WTC11 (cell line): Measurements from ENCODE around the gene RACGAP1. TPM values are rescaled to one million over a fixed set of nuclear protein-coding genes. Genes with fewer than 3 reads are reported as not detected.

Experiments used
- ATAC-seq: fragments of 200-7000 bp; cut with Tn5 transposase; 2 replicates; pipeline ENCODE4 v1.10.0; 2021; ENCODE audit warnings: mild to moderate bottlenecking, moderate library complexity
- CTCF ChIA-PET: fragments of 300-600 bp; sonication (Branson Sonifier 250); formaldehyde crosslinking; loops from one replicate; lab custom pipeline; 2021; ENCODE audit warnings: antibody characterized with exemption; lab: Charles Lee
- POLR2A ChIA-PET: fragments of 350-600 bp; sonication (Branson Sonifier 250); formaldehyde crosslinking; loops from one replicate; lab custom pipeline; 2021; ENCODE audit warnings: antibody characterized with exemption; lab: Charles Lee
- DNase-seq: peaks from one replicate; pipeline ENCODE4 v3.0.0; 2021; ENCODE audit warnings: low spot score
- H3K27ac Mint-ChIP-seq: 2 replicates; pipeline ENCODE4 v1.8.0; 2021; ENCODE audit warnings: mixed read lengths
- H3K27me3 Mint-ChIP-seq: 2 replicates; pipeline ENCODE4 v1.8.0; 2021; ENCODE audit warnings: low read depth, mild to moderate bottlenecking, moderate library complexity, mixed read lengths
- H3K36me3 Mint-ChIP-seq: 2 replicates; pipeline ENCODE4 v1.8.0; 2021; ENCODE audit warnings: mixed read lengths
- H3K4me1 Mint-ChIP-seq: 2 replicates; pipeline ENCODE4 v1.8.0; 2022; ENCODE audit warnings: mixed read lengths
- H3K4me3 Mint-ChIP-seq: 2 replicates; pipeline ENCODE4 v1.8.0; 2021; ENCODE audit warnings: mild to moderate bottlenecking, moderate library complexity, mixed read lengths
- H3K9me3 Mint-ChIP-seq: 2 replicates; pipeline ENCODE4 v1.8.0; 2021; ENCODE audit warnings: mixed read lengths
- GTF2I ChIP-seq: fragments of 250-450 bp; sonication (Bioruptor Pico); conservative IDR thresholded peaks from 2 replicates; pipeline ENCODE4 v1.4.0; 2021; ENCODE audit warnings: mild to moderate bottlenecking
- JAZF1 ChIP-seq: fragments of 250-450 bp; sonication (Bioruptor Pico); IDR thresholded peaks from 2 replicates; pipeline ENCODE4 v1.9.0; 2021; ENCODE audit warnings: moderate library complexity, mild to moderate bottlenecking, inconsistent platforms
- KAT7 ChIP-seq: sonication (generic); formaldehyde crosslinking; IDR thresholded peaks from 2 replicates; pipeline ENCODE4 v1.8.1; 2023; ENCODE audit warnings: missing genetic modification reagents, mild to moderate bottlenecking, borderline replicate concordance
- MLX ChIP-seq: sonication (generic); formaldehyde crosslinking; IDR thresholded peaks from 2 replicates; pipeline ENCODE4 v1.8.1; 2023; ENCODE audit warnings: mild to moderate bottlenecking, missing genetic modification reagents, moderate library complexity
- RORB ChIP-seq: fragments of 250-450 bp; sonication (Bioruptor Pico); IDR thresholded peaks from 2 replicates; pipeline ENCODE4 v1.9.0; 2021; ENCODE audit warnings: mild to moderate bottlenecking
- SMAD3 ChIP-seq: sonication (generic); formaldehyde crosslinking; IDR thresholded peaks from 2 replicates; pipeline ENCODE4 v1.8.0; 2022; ENCODE audit warnings: missing genetic modification reagents, mild to moderate bottlenecking, borderline replicate concordance
- ZBTB21 ChIP-seq: sonication (generic); formaldehyde crosslinking; IDR thresholded peaks from 2 replicates; pipeline ENCODE4 v1.8.1; 2023; ENCODE audit warnings: mild to moderate bottlenecking, missing genetic modification reagents, borderline replicate concordance
- ZNF121 ChIP-seq: sonication (generic); formaldehyde crosslinking; IDR thresholded peaks from 2 replicates; pipeline ENCODE4 v1.8.0; 2023; ENCODE audit warnings: missing genetic modification reagents
- ZNF512 ChIP-seq: sonication (generic); formaldehyde crosslinking; IDR thresholded peaks from 2 replicates; pipeline ENCODE4 v1.8.1; 2022; ENCODE audit warnings: missing genetic modification reagents, borderline replicate concordance
- total RNA-seq: library from RNA; stranded (reverse); gene quantifications from 3 replicates; pipeline ENCODE4 v1.2.3, GENCODE V29; 2021
- TF ChIP-seq, protein P1 (sequence below): sonication (generic); formaldehyde crosslinking; IDR thresholded peaks from 2 replicates; pipeline ENCODE4 v1.8.0; 2022; ENCODE audit warnings: missing genetic modification reagents
- TF ChIP-seq, protein P2 (sequence below): sonication (generic); formaldehyde crosslinking; IDR thresholded peaks from 2 replicates; pipeline ENCODE4 v1.8.1; 2022; ENCODE audit warnings: mild to moderate bottlenecking, moderate library complexity, missing genetic modification reagents

Gene RACGAP1
- total RNA-seq, 1 experiment from 2014 or later = 87.7 TPM

- no peak for TF ChIP-seq ZBTB21
- TF ChIP-seq GTF2I (CRISPR knock-in tag) = no peak
- no peak for TF ChIP-seq KAT7 (CRISPR knock-in tag)
- TF ChIP-seq ZNF121 (CRISPR knock-in tag) = no peak
- TF ChIP-seq MLX (CRISPR knock-in tag) = no peak
- TF ChIP-seq JAZF1 (CRISPR knock-in tag) = no peak
- no peak for TF ChIP-seq RORB (CRISPR knock-in tag)
- TF ChIP-seq SMAD3 (CRISPR knock-in tag) = no peak
These were observed 68.4 kb downstream of the RACGAP1 start (continued) for GRCh38 chr12:49956663-49957569.

GRCh38 chr12:49955899-49956662, 69.2 kb downstream of the RACGAP1 start:
- no peaks in the 10 kb centered on the region for H3K9me3 Mint-ChIP-seq
- no peak overlapping the region for H3K27ac Mint-ChIP-seq
- H3K27me3 Mint-ChIP-seq = peaks cover 48% of the 10 kb centered on the region
- DNase-seq = no peak
- POLR2A ChIA-PET = interaction anchor here (0.6 kb wide), 1 partner anchor 36 kb away, joined by 3 read pairs; no protein-coding TSS in a partner anchor
- no peak overlapping the region for H3K4me3 Mint-ChIP-seq
- no peak for TF ChIP-seq SMAD3 (CRISPR knock-in tag)
- TF ChIP-seq, protein P1, sequence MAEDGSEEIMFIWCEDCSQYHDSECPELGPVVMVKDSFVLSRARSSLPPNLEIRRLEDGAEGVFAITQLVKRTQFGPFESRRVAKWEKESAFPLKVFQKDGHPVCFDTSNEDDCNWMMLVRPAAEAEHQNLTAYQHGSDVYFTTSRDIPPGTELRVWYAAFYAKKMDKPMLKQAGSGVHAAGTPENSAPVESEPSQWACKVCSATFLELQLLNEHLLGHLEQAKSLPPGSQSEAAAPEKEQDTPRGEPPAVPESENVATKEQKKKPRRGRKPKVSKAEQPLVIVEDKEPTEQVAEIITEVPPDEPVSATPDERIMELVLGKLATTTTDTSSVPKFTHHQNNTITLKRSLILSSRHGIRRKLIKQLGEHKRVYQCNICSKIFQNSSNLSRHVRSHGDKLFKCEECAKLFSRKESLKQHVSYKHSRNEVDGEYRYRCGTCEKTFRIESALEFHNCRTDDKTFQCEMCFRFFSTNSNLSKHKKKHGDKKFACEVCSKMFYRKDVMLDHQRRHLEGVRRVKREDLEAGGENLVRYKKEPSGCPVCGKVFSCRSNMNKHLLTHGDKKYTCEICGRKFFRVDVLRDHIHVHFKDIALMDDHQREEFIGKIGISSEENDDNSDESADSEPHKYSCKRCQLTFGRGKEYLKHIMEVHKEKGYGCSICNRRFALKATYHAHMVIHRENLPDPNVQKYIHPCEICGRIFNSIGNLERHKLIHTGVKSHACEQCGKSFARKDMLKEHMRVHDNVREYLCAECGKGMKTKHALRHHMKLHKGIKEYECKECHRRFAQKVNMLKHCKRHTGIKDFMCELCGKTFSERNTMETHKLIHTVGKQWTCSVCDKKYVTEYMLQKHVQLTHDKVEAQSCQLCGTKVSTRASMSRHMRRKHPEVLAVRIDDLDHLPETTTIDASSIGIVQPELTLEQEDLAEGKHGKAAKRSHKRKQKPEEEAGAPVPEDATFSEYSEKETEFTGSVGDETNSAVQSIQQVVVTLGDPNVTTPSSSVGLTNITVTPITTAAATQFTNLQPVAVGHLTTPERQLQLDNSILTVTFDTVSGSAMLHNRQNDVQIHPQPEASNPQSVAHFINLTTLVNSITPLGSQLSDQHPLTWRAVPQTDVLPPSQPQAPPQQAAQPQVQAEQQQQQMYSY (CRISPR knock-in tag) = peak; percentile 28; the same call in 1 of the 2 replicates
- TF ChIP-seq ZNF512 = no peak
- TF ChIP-seq, protein P2, sequence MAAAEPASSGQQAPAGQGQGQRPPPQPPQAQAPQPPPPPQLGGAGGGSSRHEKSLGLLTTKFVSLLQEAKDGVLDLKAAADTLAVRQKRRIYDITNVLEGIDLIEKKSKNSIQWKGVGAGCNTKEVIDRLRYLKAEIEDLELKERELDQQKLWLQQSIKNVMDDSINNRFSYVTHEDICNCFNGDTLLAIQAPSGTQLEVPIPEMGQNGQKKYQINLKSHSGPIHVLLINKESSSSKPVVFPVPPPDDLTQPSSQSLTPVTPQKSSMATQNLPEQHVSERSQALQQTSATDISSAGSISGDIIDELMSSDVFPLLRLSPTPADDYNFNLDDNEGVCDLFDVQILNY (CRISPR knock-in tag) = no peak
- H3K4me1 Mint-ChIP-seq = peaks cover 22% of the 10 kb centered on the region
- H3K36me3 Mint-ChIP-seq = no peaks in the 10 kb centered on the region
- no peak for ATAC-seq
- CTCF ChIA-PET = interaction anchor here (0.6 to 7.6 kb wide), 9 partner anchors 10 to 808 kb away, joined by 3 to 70 read pairs (median 4); partner anchors contain the start of gene ATF1
